ENCODE measurements around the gene CDK5RAP2.

Gene CDK5RAP2

GRCh38 chr9:120475341-120475740 lies 104.6 kb downstream of the CDK5RAP2 start:
- TF ChIP-seq CTCF (IDR thresholded peaks at IDR 0.05; ENCODE audit: unreplicated experiment in 3 of 3) = no peak
- no peak overlapping the region for H3K4me3 Mint-ChIP-seq

GRCh38 chr9:120474591-120475243 lies 105.2 kb downstream of the CDK5RAP2 start:
- Mint-ChIP-seq H3K36me3 (ENCODE audit: low read depth) (peaks cover 45% of the 10 kb centered on the region), H3K4me1 (peaks cover 15% of the 10 kb centered on the region), H3K27me3 (ENCODE audit: low read depth) (no peaks in the 10 kb centered on the region), H3K4me3 (no peak overlapping the region), H3K9me3 (no peaks in the 10 kb centered on the region), H3K27ac (no peak overlapping the region)
- no peak for TF ChIP-seq CTCF (IDR thresholded peaks at IDR 0.05; ENCODE audit: unreplicated experiment in 3 of 3)

More at GRCh38 chr9:120475341-120475740, 104.6 kb downstream of the CDK5RAP2 start:
- Mint-ChIP-seq H3K9me3 (no peaks in the 10 kb centered on the region), H3K36me3 (ENCODE audit: low read depth) (peaks cover 39% of the 10 kb centered on the region), H3K27ac (no peak overlapping the region), H3K4me1 (peaks cover 15% of the 10 kb centered on the region), H3K27me3 (ENCODE audit: low read depth) (no peaks in the 10 kb centered on the region)

- no peaks in the 10 kb centered on the region for H3K27me3 Mint-ChIP-seq (ENCODE audit: low read depth)
- H3K27ac Mint-ChIP-seq = no peak overlapping the region
- H3K9me3 Mint-ChIP-seq = no peaks in the 10 kb centered on the region
- no peak overlapping the region for H3K4me3 Mint-ChIP-seq
- H3K36me3 Mint-ChIP-seq (ENCODE audit: low read depth) = peaks cover 53% of the 10 kb centered on the region
- TF ChIP-seq CTCF (IDR thresholded peaks at IDR 0.05; ENCODE audit: unreplicated experiment in 3 of 3) = no peak
- H3K4me1 Mint-ChIP-seq = peaks cover 15% of the 10 kb centered on the region
These were observed 106.4 kb downstream of the CDK5RAP2 start for GRCh38 chr9:120473608-120474007.

GRCh38 chr9:120465685-120466407 lies 114.1 kb downstream of the CDK5RAP2 start:
- Mint-ChIP-seq H3K36me3 (ENCODE audit: low read depth) (peaks cover 70% of the 10 kb centered on the region), H3K27me3 (ENCODE audit: low read depth) (no peaks in the 10 kb centered on the region), H3K9me3 (no peaks in the 10 kb centered on the region)

GRCh38 chr9:120464887-120465421 lies 115.0 kb downstream of the CDK5RAP2 start:
- no peaks in the 10 kb centered on the region for H3K9me3 Mint-ChIP-seq
- no peak overlapping the region for H3K4me3 Mint-ChIP-seq
- no peak overlapping the region for H3K27ac Mint-ChIP-seq
- H3K27me3 Mint-ChIP-seq (ENCODE audit: low read depth) = no peaks in the 10 kb centered on the region
- peaks cover 65% of the 10 kb centered on the region for H3K36me3 Mint-ChIP-seq (ENCODE audit: low read depth)
- TF ChIP-seq CTCF (IDR thresholded peaks at IDR 0.05; ENCODE audit: unreplicated experiment in 3 of 3) = no peak
- H3K4me1 Mint-ChIP-seq = no peaks in the 10 kb centered on the region

More at GRCh38 chr9:120465685-120466407, 114.1 kb downstream of the CDK5RAP2 start:
- Mint-ChIP-seq H3K4me3 (no peak overlapping the region), H3K27ac (no peak overlapping the region), H3K4me1 (no peaks in the 10 kb centered on the region)
- TF ChIP-seq CTCF (IDR thresholded peaks at IDR 0.05; ENCODE audit: unreplicated experiment in 3 of 3) = no peak

Data from nephron (organoid).